Measurements from ENCODE around the gene LIMD2. TPM values are rescaled to one million over a fixed set of nuclear protein-coding genes. Genes with fewer than 3 reads are reported as not detected.

LIMD2 gene
- total and polyA plus RNA-seq, 2 of the 8 experiments (the other 6 are each of a cell fraction or from before 2014, with no cell fraction given), result 72.0 to 77.2 TPM

GRCh38 chr17:63735691-63736090 lies 35.8 kb upstream of the LIMD2 start:
- H3K18ac ChIP-seq (ENCODE audit: extremely low read depth, low read length), result no peak overlapping the region
- no peak overlapping the region for H3K56ac ChIP-seq (replicated peaks; ENCODE audit: insufficient read length, low read depth, low read length)
- no peaks in the 10 kb centered on the region for H3K23me2 ChIP-seq (ENCODE audit: low read depth, low read length)
- H3K14ac ChIP-seq (ENCODE audit: insufficient read length), result no peak overlapping the region
- no peak overlapping the region for H3K4ac ChIP-seq (replicated peaks; ENCODE audit: insufficient read length, low read depth, low read length)
- H3K27ac ChIP-seq (ENCODE audit: low read depth, low read length), result no peak overlapping the region
- H4K20me1 ChIP-seq (replicated peaks in 1 of 2; ENCODE audit: control insufficient read depth in 1 of 2, insufficient read depth in 2 of 2, low read length in 2 of 2), result no peaks in the 10 kb centered on the region
- POLR2A ChIA-PET (ENCODE audit: partially characterized antibody), result interaction anchor here (1.2 to 1.9 kb wide), 2 partner anchors 37 to 38 kb away, joined by 3 to 9 read pairs; partner anchors contain the start of genes CCDC47 and DDX42
- no peak overlapping the region for H2BK20ac ChIP-seq (ENCODE audit: low read length)
- H3K79me2 ChIP-seq (ENCODE audit: control insufficient read depth in 1 of 2, insufficient read depth in 2 of 2, low read length in 2 of 2), result peaks cover 0 to 9% of the 10 kb centered on the region in 2 experiments; a peak in 2 of 4 replicates
- H3K27me3 ChIP-seq (replicated peaks in 1 of 4; ENCODE audit: control insufficient read depth in 3 of 4, extremely low read depth in 1 of 4, insufficient read depth in 3 of 4, low read length in 3 of 4), result no peaks in the 10 kb centered on the region
- H3K4me3 ChIP-seq (ENCODE audit: extremely low read depth in 1 of 4, insufficient read depth in 2 of 4, low read depth in 3 of 4, low read length in 4 of 4), result no peak overlapping the region
- CTCF ChIA-PET (ENCODE audit: partially characterized antibody), result interaction anchor here (1.0 to 1.9 kb wide), 4 partner anchors 25 to 123 kb away, joined by 3 to 6 read pairs (median 3); no protein-coding TSS in a partner anchor
- no peak overlapping the region for H2BK5ac ChIP-seq (ENCODE audit: low read depth, low read length)
- no peak overlapping the region for H3K9ac ChIP-seq (replicated peaks in 1 of 4; ENCODE audit: extremely low read depth in 1 of 4, low read depth in 3 of 4, low read length in 3 of 4)
- no peak overlapping the region for H4K5ac ChIP-seq (ENCODE audit: insufficient read length, low read depth, low read length)
- no peak overlapping the region for H4K8ac ChIP-seq (ENCODE audit: extremely low read depth, insufficient read depth, low read length)
- H2AK5ac ChIP-seq (ENCODE audit: low read depth, low read length), result no peak overlapping the region
- no peak overlapping the region for H2BK15ac ChIP-seq (ENCODE audit: low read length)
- no peaks in the 10 kb centered on the region for H3K36me3 ChIP-seq (ENCODE audit: control insufficient read depth in 2 of 4, insufficient read depth in 4 of 4, low read length in 3 of 4)
- no peaks in the 10 kb centered on the region for H3K9me3 ChIP-seq (ENCODE audit: insufficient read depth in 2 of 2, low read depth in 1 of 2, low read length in 1 of 2)
- no peak overlapping the region for H2AFZ ChIP-seq (ENCODE audit: low read length)
- H3K79me1 ChIP-seq (ENCODE audit: low read depth, low read length), result no peaks in the 10 kb centered on the region
- no peak overlapping the region for H4K91ac ChIP-seq (replicated peaks; ENCODE audit: insufficient read length, low read length)
- H2BK120ac ChIP-seq (replicated peaks; ENCODE audit: low read depth, low read length), result no peak overlapping the region
- no peak overlapping the region for H2BK12ac ChIP-seq (ENCODE audit: low read depth, low read length)
- no peak for FAIRE-seq
- H3K23ac ChIP-seq (ENCODE audit: insufficient read length), result no peak overlapping the region
- 91% methylated on average over 8 of the region's 8 CpGs; no CpG with 5 or more reads in 1 of the 2 experiments for WGBS, 2 experiments (ENCODE audit: extremely low coverage in 1 of 2, insufficient coverage in 1 of 2, insufficient read length in 1 of 2, insufficient replicate concordance in 2 of 2, low coverage in 1 of 2, low lambda C conversion rate in 2 of 2, missing lambda C conversion rate in 1 of 2)
- DNase-seq (ENCODE audit: low read depth in 1 of 2, low spot score in 2 of 2), result no peak
- H3K4me1 ChIP-seq (replicated peaks in 1 of 4; ENCODE audit: control insufficient read depth in 3 of 4, insufficient read depth in 4 of 4, low read length in 3 of 4), result peaks cover 0 to 3% (median 0%) of the 10 kb centered on the region in 4 experiments; a peak in 2 of 7 replicates
- no peak overlapping the region for H3K4me2 ChIP-seq (ENCODE audit: insufficient read depth in 1 of 2, low read depth in 2 of 2, low read length in 2 of 2)
- TF ChIP-seq CBX5 (IDR thresholded peaks at IDR 0.05; ENCODE audit: low read depth, low read length) (no peak), EP300 (IDR thresholded peaks at IDR 0.05; ENCODE audit: borderline replicate concordance in 1 of 2, low read depth in 2 of 2, low read length in 2 of 2) (no peak), GTF2F1 (IDR thresholded peaks at IDR 0.05; ENCODE audit: borderline replicate concordance, low read depth, low read length) (no peak), POLR2AphosphoS5 (IDR thresholded peaks at IDR 0.05; ENCODE audit: low read depth, low read length) (no peak), TEAD4 (IDR thresholded peaks at IDR 0.05; ENCODE audit: low read depth, low read length) (no peak), CTBP2 (IDR thresholded peaks at IDR 0.05; ENCODE audit: borderline replicate concordance, insufficient read depth, insufficient read length, low read length) (no peak), KDM1A (IDR thresholded peaks at IDR 0.05; ENCODE audit: borderline replicate concordance, low read length) (no peak), KDM4A (IDR thresholded peaks at IDR 0.05; ENCODE audit: low read depth, low read length, severe bottlenecking) (no peak)
